ENCODE measurements around the gene UQCRC2. TPM values are rescaled to one million over a fixed set of nuclear protein-coding genes. Genes with fewer than 3 reads are reported as not detected.

Gene UQCRC2
- total RNA-seq, 4 donors from 2014 or later = 109 to 172 (median 139) TPM

DNA sequence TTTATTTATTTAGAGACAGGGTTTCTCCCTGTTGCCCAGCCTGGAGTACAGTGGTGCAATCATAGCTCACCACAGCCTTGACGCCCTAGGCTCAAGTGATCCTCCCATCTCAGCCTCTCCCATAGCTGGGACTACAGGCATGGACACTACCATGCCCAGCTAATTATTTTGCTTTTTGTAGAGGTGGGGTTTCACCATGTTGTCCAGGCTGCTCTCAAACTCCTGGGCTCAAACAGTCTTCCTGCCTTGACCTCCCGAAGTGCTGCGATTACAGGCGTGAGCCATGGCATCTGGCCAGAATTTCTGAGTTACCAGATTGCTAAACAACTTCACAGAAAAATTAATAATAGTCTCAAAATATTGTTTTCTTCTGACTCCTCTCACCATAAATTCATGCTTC is 76.5 kb downstream of the UQCRC2 start:
- TF ChIP-seq POLR2AphosphoS5 (IDR thresholded peaks at IDR 0.05) (no peak), EP300 (IDR thresholded peaks at IDR 0.05) (no peak), POLR2A (IDR thresholded peaks at IDR 0.05) (no peak)
- WGBS = 95% methylated on average over 4 of the region's 4 CpGs
- H3K4me1 ChIP-seq = peaks cover 23% of the 10 kb centered on the region

DNA sequence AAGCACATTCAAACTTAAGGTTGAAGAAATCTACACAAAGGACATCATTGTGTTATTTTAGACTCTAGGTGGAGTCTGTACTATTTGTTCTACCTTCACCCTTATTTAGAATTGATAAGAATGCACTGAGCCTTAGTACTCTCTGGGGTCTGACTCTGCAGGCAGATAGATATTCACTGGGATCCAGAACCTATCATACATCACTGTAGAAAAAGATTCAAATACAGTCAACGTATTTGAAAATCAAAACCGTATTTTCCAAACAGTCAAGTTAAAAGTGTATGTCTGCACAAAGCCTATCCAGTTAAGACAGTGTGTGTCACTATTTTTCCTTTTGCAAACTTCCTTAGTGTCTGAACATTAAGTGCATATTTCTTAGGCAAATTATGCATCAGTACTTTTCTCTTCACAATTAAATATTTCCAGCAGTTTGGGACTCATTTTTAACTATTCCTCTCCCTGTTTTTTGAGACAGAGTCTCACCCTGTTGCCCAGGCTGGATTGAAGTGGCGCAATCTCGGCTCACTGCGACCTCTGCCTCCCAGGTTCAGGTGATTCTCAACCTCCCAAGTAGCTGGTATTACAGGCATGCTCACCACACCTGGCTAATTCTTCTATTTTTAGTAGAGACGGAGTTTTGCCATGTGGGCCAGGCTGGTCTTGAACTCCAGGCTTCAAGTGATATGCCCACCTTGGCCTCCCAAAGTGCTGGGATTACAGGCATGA is 77.1 kb downstream of the UQCRC2 start:
- H3K27me3 ChIP-seq = no peaks in the 10 kb centered on the region
- 94% methylated on average over 6 of the region's 6 CpGs for WGBS
- TF ChIP-seq POLR2A (IDR thresholded peaks at IDR 0.05) (no peak), EP300 (IDR thresholded peaks at IDR 0.05) (no peak), POLR2AphosphoS5 (IDR thresholded peaks at IDR 0.05) (no peak)
- TF ChIP-seq, protein P1, sequence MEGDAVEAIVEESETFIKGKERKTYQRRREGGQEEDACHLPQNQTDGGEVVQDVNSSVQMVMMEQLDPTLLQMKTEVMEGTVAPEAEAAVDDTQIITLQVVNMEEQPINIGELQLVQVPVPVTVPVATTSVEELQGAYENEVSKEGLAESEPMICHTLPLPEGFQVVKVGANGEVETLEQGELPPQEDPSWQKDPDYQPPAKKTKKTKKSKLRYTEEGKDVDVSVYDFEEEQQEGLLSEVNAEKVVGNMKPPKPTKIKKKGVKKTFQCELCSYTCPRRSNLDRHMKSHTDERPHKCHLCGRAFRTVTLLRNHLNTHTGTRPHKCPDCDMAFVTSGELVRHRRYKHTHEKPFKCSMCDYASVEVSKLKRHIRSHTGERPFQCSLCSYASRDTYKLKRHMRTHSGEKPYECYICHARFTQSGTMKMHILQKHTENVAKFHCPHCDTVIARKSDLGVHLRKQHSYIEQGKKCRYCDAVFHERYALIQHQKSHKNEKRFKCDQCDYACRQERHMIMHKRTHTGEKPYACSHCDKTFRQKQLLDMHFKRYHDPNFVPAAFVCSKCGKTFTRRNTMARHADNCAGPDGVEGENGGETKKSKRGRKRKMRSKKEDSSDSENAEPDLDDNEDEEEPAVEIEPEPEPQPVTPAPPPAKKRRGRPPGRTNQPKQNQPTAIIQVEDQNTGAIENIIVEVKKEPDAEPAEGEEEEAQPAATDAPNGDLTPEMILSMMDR (IDR thresholded peaks at IDR 0.05) = no peak
- no peak overlapping the region for H3K27ac ChIP-seq
- peaks cover 23% of the 10 kb centered on the region for H3K4me1 ChIP-seq
- no peaks in the 10 kb centered on the region for H3K36me3 ChIP-seq
- no peak overlapping the region for H3K4me3 ChIP-seq
- H3K9me3 ChIP-seq = no peaks in the 10 kb centered on the region
- no peak for DNase-seq (ENCODE audit: low spot score in 2 of 2)

More for the DNA sequence above, 76.5 kb downstream of the UQCRC2 start:
- H3K36me3 ChIP-seq = no peaks in the 10 kb centered on the region
- no peaks in the 10 kb centered on the region for H3K9me3 ChIP-seq
- DNase-seq (ENCODE audit: low spot score in 2 of 2) = no peak
- no peak overlapping the region for H3K4me3 ChIP-seq
- no peaks in the 10 kb centered on the region for H3K27me3 ChIP-seq
- no peak overlapping the region for H3K27ac ChIP-seq

DNA sequence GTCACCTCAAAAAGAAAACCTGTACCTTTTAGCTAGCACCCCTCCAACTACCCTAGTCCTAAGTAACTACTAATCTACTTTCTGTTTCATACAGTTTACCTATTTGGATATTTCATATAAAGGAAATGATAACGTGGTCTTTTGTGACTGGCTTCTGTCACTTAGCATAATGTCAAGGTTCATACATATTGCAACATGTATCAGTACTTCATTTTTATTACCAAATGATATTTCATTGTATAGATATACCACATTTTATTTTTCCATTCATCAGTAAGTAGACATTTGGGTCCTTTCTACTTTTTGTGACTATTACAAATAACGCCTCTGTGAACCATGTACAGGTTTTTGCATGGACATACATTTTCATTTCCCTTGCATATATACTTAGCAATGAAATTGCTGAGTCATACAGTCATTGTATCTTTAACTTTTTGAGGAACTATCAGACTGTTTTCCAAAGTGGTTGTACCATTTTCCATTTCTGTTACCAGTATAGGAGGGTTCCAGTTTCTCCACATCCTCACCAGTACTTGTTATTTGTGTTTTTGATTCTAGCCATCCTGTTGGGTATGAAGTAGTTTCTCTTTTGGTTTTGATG is 78.4 kb downstream of the UQCRC2 start:
- H3K36me3 ChIP-seq = peaks cover 5% of the 10 kb centered on the region
- H3K9me3 ChIP-seq = no peaks in the 10 kb centered on the region
- no peak for DNase-seq (ENCODE audit: low spot score in 2 of 2)
- 45% methylated on average over 2 of the region's 2 CpGs for WGBS
- H3K4me3 ChIP-seq = no peak overlapping the region
- no peak overlapping the region for H3K27ac ChIP-seq
- TF ChIP-seq POLR2A (IDR thresholded peaks at IDR 0.05) (no peak), POLR2AphosphoS5 (IDR thresholded peaks at IDR 0.05) (no peak), EP300 (IDR thresholded peaks at IDR 0.05) (no peak)
- TF ChIP-seq, protein P1 (IDR thresholded peaks at IDR 0.05) = no peak
- H3K27me3 ChIP-seq = no peaks in the 10 kb centered on the region
- H3K4me1 ChIP-seq = peaks cover 13% of the 10 kb centered on the region

Other genes starting within 250 kb of the UQCRC2 start
- 100 to 1,000 TPM in 2 of 4 donors, 10 to 100 TPM in 2; 49.5 to 289 (median 118) TPM for gene NPIPB4, start 95.6 kb upstream of the UQCRC2 start, total RNA-seq
- gene PDZD9, start 47.8 kb downstream of the UQCRC2 start, total RNA-seq = not detected
- 10 to 100 TPM; 11.9 to 32.7 (median 16.7) TPM for gene MOSMO, start 54.8 kb downstream of the UQCRC2 start, total RNA-seq
- gene VWA3A, start 139.2 kb downstream of the UQCRC2 start, total RNA-seq = 1 to 10 TPM in 1 of 4 donors, under 1 TPM in 2, not detected in 1; 0.21 to 1.2 (median 0.26) TPM
- not detected for gene SDR42E2, start 209.1 kb downstream of the UQCRC2 start, total RNA-seq